Vagina (tissue), 2 donors: Measurements from ENCODE around the gene TXNL4B. TPM values are rescaled to one million over a fixed set of nuclear protein-coding genes. Genes with fewer than 3 reads are reported as not detected.

Experiments used
- DNase-seq, 2 donors: peaks; one replicate each; pipeline ENCODE4 v3.0.0-alpha.2; 2017; ENCODE audit errors: extremely low spot score in 2 of 2
- H3K27ac ChIP-seq: fragments of 200-600 bp; sonication (generic); one replicate; pipeline ENCODE4 v1.5.1; 2019
- H3K27me3 ChIP-seq: fragments of 200-600 bp; sonication (generic); one replicate; pipeline ENCODE4 v1.5.1; 2019
- H3K36me3 ChIP-seq, 2 donors: fragments of 200-600 bp; sonication (generic); one replicate each; pipeline ENCODE4 v1.5.1; 2017 to 2019
- H3K4me1 ChIP-seq: fragments of 200-600 bp; sonication (generic); one replicate; pipeline ENCODE4 v1.5.1; 2019
- H3K4me3 ChIP-seq, 2 donors: fragments of 200-600 bp; sonication (generic); 1 replicate in 1 of 2; 2 replicates in 1 of 2; pipeline ENCODE4 v1.5.1; 2016 to 2019
- H3K9me3 ChIP-seq: fragments of 200-600 bp; sonication (generic); one replicate; pipeline ENCODE4 v1.5.1; 2019
- POLR2A ChIP-seq, 2 donors: fragments of 450-650 bp; IDR thresholded peaks; one replicate each; pipeline ENCODE4 v1.6.1; 2017; ENCODE audit warnings: antibody characterized with exemption in 2 of 2, mild to moderate bottlenecking in 2 of 2, moderate library complexity in 2 of 2
- POLR2AphosphoS5 ChIP-seq, 2 donors: sonication (generic); formaldehyde crosslinking; IDR thresholded peaks; one replicate each; pipeline ENCODE4 v1.9.0; 2017; ENCODE audit warnings: antibody characterized with exemption in 2 of 2, mild to moderate bottlenecking in 2 of 2, low read depth in 1 of 2; ENCODE audit not compliant: insufficient read depth in 1 of 2
- intact Hi-C: fragments of 100-400 bp; cut with DNase I; formaldehyde crosslinking; loops from one replicate; pipeline ENCODE4 v1.15.1; 2023
- total RNA-seq: library from RNA; depleted of rRNA; stranded (reverse); fragments of >200 nt; gene quantifications from one replicate; pipeline ENCODE4 v1.2.3, GENCODE V29; 2016
- TF ChIP-seq, protein P1 (sequence below), 3 experiments: fragments of 450-650 bp in 2 of 3; fragments of 200-600 bp in 1 of 3; sonication (generic) in 1 of 3; IDR thresholded peaks; one replicate each; pipeline ENCODE4 v1.5.1; 2017 to 2019; ENCODE audit warnings: antibody characterized with exemption in 3 of 3, mild to moderate bottlenecking in 2 of 3, moderate library complexity in 2 of 3

TXNL4B gene
- total RNA-seq, 1 donor from 2014 or later: 12.5 TPM

DNA sequence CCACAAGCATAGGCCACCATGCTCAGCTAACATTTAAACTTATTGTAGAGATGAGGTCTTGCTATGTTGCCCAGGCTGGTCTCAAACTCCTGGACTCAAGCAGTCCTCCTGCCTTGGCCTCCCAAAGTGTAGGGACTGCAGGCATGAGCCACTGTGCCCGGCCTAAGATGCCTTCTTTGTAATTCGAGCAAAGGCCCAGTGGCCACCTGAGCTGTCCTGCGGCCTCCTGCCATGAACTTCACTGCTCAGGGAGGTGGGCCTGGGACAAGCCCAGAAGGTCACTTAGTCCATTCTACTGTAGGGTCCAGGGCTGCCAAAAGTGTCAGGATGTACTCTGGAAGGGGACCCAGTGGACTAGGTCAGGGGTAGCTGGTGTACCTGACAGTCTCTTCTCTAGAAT, 30.7 kb upstream of the TXNL4B start:
- Histone ChIP-seq H3K9me3 (no peaks in the 10 kb centered on the region), H3K36me3 (no peaks in the 10 kb centered on the region), H3K27me3 (no peaks in the 10 kb centered on the region), H3K4me3 (no peak overlapping the region), H3K4me1 (no peaks in the 10 kb centered on the region), H3K27ac (no peak overlapping the region)
- intact Hi-C loops: no loop called here
- DNase-seq: peak; percentile 54 to 67
- TF ChIP-seq POLR2AphosphoS5 (IDR thresholded peaks at IDR 0.05; ENCODE audit: insufficient read depth in 1 of 2, low read depth in 1 of 2): no peak
- TF ChIP-seq POLR2A (IDR thresholded peaks at IDR 0.05): no peak
- TF ChIP-seq, protein P1, sequence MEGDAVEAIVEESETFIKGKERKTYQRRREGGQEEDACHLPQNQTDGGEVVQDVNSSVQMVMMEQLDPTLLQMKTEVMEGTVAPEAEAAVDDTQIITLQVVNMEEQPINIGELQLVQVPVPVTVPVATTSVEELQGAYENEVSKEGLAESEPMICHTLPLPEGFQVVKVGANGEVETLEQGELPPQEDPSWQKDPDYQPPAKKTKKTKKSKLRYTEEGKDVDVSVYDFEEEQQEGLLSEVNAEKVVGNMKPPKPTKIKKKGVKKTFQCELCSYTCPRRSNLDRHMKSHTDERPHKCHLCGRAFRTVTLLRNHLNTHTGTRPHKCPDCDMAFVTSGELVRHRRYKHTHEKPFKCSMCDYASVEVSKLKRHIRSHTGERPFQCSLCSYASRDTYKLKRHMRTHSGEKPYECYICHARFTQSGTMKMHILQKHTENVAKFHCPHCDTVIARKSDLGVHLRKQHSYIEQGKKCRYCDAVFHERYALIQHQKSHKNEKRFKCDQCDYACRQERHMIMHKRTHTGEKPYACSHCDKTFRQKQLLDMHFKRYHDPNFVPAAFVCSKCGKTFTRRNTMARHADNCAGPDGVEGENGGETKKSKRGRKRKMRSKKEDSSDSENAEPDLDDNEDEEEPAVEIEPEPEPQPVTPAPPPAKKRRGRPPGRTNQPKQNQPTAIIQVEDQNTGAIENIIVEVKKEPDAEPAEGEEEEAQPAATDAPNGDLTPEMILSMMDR (IDR thresholded peaks at IDR 0.05): no peak

DNA sequence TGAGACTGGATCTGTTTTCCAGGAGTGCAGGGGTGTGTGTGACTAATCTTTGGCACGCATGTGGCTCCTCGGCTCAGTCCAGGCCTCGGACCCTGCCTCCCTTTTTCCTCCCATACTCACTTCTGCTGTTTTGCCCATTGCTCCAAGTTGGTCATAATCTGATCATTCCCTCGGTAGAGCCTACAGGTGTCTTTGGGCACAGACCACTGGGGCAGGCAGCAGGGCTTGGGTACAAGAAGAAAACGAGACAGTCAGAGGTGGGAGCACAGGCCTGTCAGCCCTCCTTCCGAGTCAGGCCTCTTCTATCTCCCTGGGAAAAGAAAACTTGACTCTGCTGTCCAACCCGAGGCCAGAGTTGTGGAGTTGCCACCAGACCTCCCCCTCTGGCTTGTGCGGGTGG, 30.0 kb upstream of the TXNL4B start:
- no peaks in the 10 kb centered on the region for H3K4me1 ChIP-seq
- intact Hi-C loops: no loop called here
- no peak overlapping the region for H3K27ac ChIP-seq
- no peaks in the 10 kb centered on the region for H3K27me3 ChIP-seq
- H3K36me3 ChIP-seq: no peaks in the 10 kb centered on the region
- no peak overlapping the region for H3K4me3 ChIP-seq
- DNase-seq: peak in 1 of 2 donors; percentile 44
- no peaks in the 10 kb centered on the region for H3K9me3 ChIP-seq
- no peak for TF ChIP-seq POLR2AphosphoS5 (IDR thresholded peaks at IDR 0.05; ENCODE audit: insufficient read depth in 1 of 2, low read depth in 1 of 2)
- TF ChIP-seq, protein P1 (IDR thresholded peaks at IDR 0.05): no peak
- no peak for TF ChIP-seq POLR2A (IDR thresholded peaks at IDR 0.05)

DNA sequence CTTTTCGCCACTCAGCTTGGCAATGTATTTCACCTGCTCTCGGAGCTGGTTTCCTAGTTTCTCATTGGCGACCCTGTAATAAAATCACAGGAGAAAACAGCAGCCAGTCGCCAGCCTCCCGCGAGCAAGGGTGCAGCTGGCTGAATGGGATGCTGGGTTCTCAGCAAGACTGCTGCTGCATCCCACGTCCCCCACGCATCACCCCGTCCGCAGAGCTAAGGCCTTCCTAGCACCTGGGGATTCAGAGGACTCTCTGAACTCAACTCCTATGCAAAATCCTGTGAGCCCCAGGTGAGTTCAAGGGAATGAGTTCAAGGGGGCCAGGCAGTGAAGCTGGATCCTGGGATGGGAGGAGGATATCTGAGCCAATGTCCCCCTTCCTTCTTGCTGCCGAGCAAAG, 29.5 kb upstream of the TXNL4B start:
- TF ChIP-seq, protein P1 (IDR thresholded peaks at IDR 0.05): no peak
- no peak for TF ChIP-seq POLR2A (IDR thresholded peaks at IDR 0.05)
- TF ChIP-seq POLR2AphosphoS5 (IDR thresholded peaks at IDR 0.05; ENCODE audit: insufficient read depth in 1 of 2, low read depth in 1 of 2): no peak
- no peak overlapping the region for H3K27ac ChIP-seq
- H3K36me3 ChIP-seq: no peaks in the 10 kb centered on the region
- H3K27me3 ChIP-seq: no peaks in the 10 kb centered on the region
- H3K4me3 ChIP-seq: no peak overlapping the region
- intact Hi-C loops: no loop called here
- peak in 1 of 2 donors; percentile 52 for DNase-seq
- H3K9me3 ChIP-seq: no peaks in the 10 kb centered on the region
- H3K4me1 ChIP-seq: no peaks in the 10 kb centered on the region

DNA sequence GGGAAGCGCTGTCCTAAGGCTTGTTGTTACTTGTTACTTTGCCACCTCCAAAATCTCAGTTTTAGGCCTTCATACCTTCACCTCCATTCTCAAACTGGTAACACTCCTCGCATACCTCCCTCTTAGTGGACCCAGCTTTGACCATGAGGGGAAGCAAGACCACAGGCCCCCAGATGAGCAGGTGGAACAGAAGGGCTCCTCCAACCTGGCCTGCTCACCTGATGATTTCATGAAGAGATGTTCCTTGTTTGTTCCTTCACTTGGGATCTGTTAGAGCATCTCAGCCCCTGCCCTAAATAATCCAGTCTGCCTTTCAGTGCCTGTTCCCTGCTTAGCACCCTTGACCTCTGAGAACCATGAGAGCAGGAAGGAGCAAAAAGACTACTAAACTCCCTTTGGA, 28.9 kb upstream of the TXNL4B start:
- intact Hi-C loops: no loop called here
- Histone ChIP-seq H3K27ac (no peak overlapping the region), H3K9me3 (no peaks in the 10 kb centered on the region), H3K27me3 (no peaks in the 10 kb centered on the region), H3K4me3 (no peak overlapping the region), H3K4me1 (no peaks in the 10 kb centered on the region), H3K36me3 (no peaks in the 10 kb centered on the region)
- TF ChIP-seq POLR2AphosphoS5 (IDR thresholded peaks at IDR 0.05; ENCODE audit: insufficient read depth in 1 of 2, low read depth in 1 of 2) (no peak), POLR2A (IDR thresholded peaks at IDR 0.05) (no peak)
- TF ChIP-seq, protein P1 (IDR thresholded peaks at IDR 0.05): no peak
- DNase-seq: peak in 1 of 2 donors; percentile 64

DNA sequence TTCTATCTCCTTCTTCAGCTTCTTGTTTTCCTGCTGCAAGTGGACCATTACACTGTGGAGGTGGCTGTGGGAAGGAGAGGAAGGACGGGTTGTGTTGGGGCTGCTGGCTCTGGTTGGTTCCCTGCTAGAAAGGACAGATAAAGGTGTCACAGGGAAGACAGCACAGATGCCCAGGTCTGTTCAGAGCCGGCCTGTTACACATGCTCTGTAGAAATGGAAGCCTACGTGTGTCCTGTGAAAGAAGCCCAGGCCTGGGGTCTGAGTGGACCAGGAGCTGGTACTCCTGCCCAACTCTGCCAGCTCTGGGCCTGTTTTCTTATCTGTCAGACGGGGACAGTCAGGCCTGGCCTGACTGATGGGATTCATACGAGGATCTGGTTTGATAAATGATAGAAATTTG, 26.6 kb upstream of the TXNL4B start:
- no peak overlapping the region for H3K27ac ChIP-seq
- no peaks in the 10 kb centered on the region for H3K9me3 ChIP-seq
- no peaks in the 10 kb centered on the region for H3K4me1 ChIP-seq
- DNase-seq: peak; percentile 82 to 86
- H3K36me3 ChIP-seq: no peaks in the 10 kb centered on the region
- intact Hi-C loops: no loop called here
- H3K4me3 ChIP-seq: no peak overlapping the region
- no peaks in the 10 kb centered on the region for H3K27me3 ChIP-seq
- TF ChIP-seq POLR2AphosphoS5 (IDR thresholded peaks at IDR 0.05; ENCODE audit: insufficient read depth in 1 of 2, low read depth in 1 of 2): no peak
- TF ChIP-seq, protein P1 (IDR thresholded peaks at IDR 0.05): no peak
- TF ChIP-seq POLR2A (IDR thresholded peaks at IDR 0.05): no peak
